GM19025 (cell line): ENCODE measurements around the gene STON1.
"Not testable (repeated sequence)": the region's sequence is repeated elsewhere in the genome, so short reads cannot be mapped to it uniquely, and the experiment has no call there.

Source experiments
- ATAC-seq: cut with Tn5 transposase; IDR thresholded peaks from one replicate; pipeline ENCODE4 v1.9.1; 2021; ENCODE audit warnings: mild to moderate bottlenecking, low read depth, moderate library complexity; ENCODE audit not compliant: unreplicated experiment

Gene STON1

GRCh38 chr2:48527226-48527885, 2.6 kb upstream of the STON1 start:
- ATAC-seq: no peak

- no peak for ATAC-seq
Observed at GRCh38 chr2:48528431-48528830, 1.5 kb upstream of the STON1 start.

GRCh38 chr2:48529194-48529593, 760 bp upstream of the STON1 start:
- no peak for ATAC-seq

- peak; percentile 20 for ATAC-seq
Observed at GRCh38 chr2:48529676-48530032, 300 bp upstream of the STON1 start.

GRCh38 chr2:48531141-48531648, 1.2 kb downstream of the STON1 start:
- no peak for ATAC-seq

- ATAC-seq: no peak
Observed at GRCh38 chr2:48532174-48532573, 2.2 kb downstream of the STON1 start.

GRCh38 chr2:48532824-48533223, 2.9 kb downstream of the STON1 start:
- no peak for ATAC-seq

GRCh38 chr2:48534781-48535180, 4.8 kb downstream of the STON1 start:
- ATAC-seq: no peak

GRCh38 chr2:48540237-48540935, 10.4 kb downstream of the STON1 start:
- ATAC-seq: no peak

GRCh38 chr2:48541666-48542389, 11.9 kb downstream of the STON1 start:
- ATAC-seq: no peak

- no peak for ATAC-seq
Observed at GRCh38 chr2:48543895-48544294, 13.9 kb downstream of the STON1 start.

GRCh38 chr2:48545244-48545643, 15.3 kb downstream of the STON1 start:
- no peak for ATAC-seq

- no peak for ATAC-seq
Observed at GRCh38 chr2:48548840-48549239, 18.9 kb downstream of the STON1 start.

- no peak for ATAC-seq
Observed at GRCh38 chr2:48549972-48550371, 20.0 kb downstream of the STON1 start.

GRCh38 chr2:48551548-48551947, 21.6 kb downstream of the STON1 start:
- ATAC-seq: no peak

GRCh38 chr2:48555071-48555470, 25.1 kb downstream of the STON1 start:
- not testable (repeated sequence) for ATAC-seq

- ATAC-seq: no peak
Observed at GRCh38 chr2:48558456-48558855, 28.5 kb downstream of the STON1 start.

GRCh38 chr2:48560546-48561209, 30.7 kb downstream of the STON1 start:
- ATAC-seq: no peak

- no peak for ATAC-seq
Observed at GRCh38 chr2:48562281-48562680, 32.3 kb downstream of the STON1 start.

- no peak for ATAC-seq
Observed at GRCh38 chr2:48566592-48567310, 36.8 kb downstream of the STON1 start.
